ENCODE measurements around the gene RNF166. TPM values are rescaled to one million over a fixed set of nuclear protein-coding genes. Genes with fewer than 3 reads are reported as not detected.

Gene RNF166
- total RNA-seq, 1 experiment from 2014 or later = 46.2 TPM

- Mint-ChIP-seq H3K27me3 (ENCODE audit: low read depth) (no peaks in the 10 kb centered on the region), H3K36me3 (no peaks in the 10 kb centered on the region), H3K27ac (peak overlapping the region; percentile 70; the same call in 1 of the 2 replicates), H3K4me1 (peaks cover 13% of the 10 kb centered on the region), H3K9me3 (no peaks in the 10 kb centered on the region), H3K4me3 (no peak overlapping the region)
- CTCF ChIA-PET = interaction anchor here (0.5 to 5.4 kb wide), 17 partner anchors 8 to 374 kb away, joined by 3 to 81 read pairs (median 4); no protein-coding TSS in a partner anchor
- POLR2A ChIA-PET = interaction anchor here (1.4 to 1.5 kb wide), 2 partner anchors 66 to 472 kb away, joined by 4 to 5 read pairs; no protein-coding TSS in a partner anchor
- DNase-seq (ENCODE audit: low spot score) (peak; percentile 94), ATAC-seq (peak; percentile 63)
- TF ChIP-seq ZBTB21 (CRISPR knock-in tag; IDR thresholded peaks at IDR 0.05; ENCODE audit: borderline replicate concordance) (no peak), NR1H2 (CRISPR knock-in tag; IDR thresholded peaks at IDR 0.05) (no peak), GTF2I (CRISPR knock-in tag; conservative IDR thresholded peaks at IDR 0.05) (no peak), ZNF121 (CRISPR knock-in tag; IDR thresholded peaks at IDR 0.05) (no peak), SMAD4 (CRISPR knock-in tag; IDR thresholded peaks at IDR 0.05) (no peak), ZNF263 (CRISPR knock-in tag; IDR thresholded peaks at IDR 0.05; ENCODE audit: low read depth) (no peak), ETV6 (CRISPR knock-in tag; IDR thresholded peaks at IDR 0.05) (no peak), FOXP1 (CRISPR knock-in tag; IDR thresholded peaks at IDR 0.05; ENCODE audit: borderline replicate concordance) (0 out of 2 replicates have a peak, but pooled peaks have one; percentile 15), RORB (CRISPR knock-in tag; IDR thresholded peaks at IDR 0.05) (no peak), NR2C2 (CRISPR knock-in tag; IDR thresholded peaks at IDR 0.05) (peak; percentile 80), ZNF532 (CRISPR knock-in tag; IDR thresholded peaks at IDR 0.05; ENCODE audit: borderline replicate concordance) (no peak), CREB1 (CRISPR knock-in tag; IDR thresholded peaks at IDR 0.05) (no peak), MXD4 (CRISPR knock-in tag; IDR thresholded peaks at IDR 0.05; ENCODE audit: borderline replicate concordance) (no peak), ZNF512 (CRISPR knock-in tag; IDR thresholded peaks at IDR 0.05; ENCODE audit: borderline replicate concordance) (no peak), GRHL2 (CRISPR knock-in tag; IDR thresholded peaks at IDR 0.05; ENCODE audit: insufficient replicate concordance, severe bottlenecking) (no peak), PREB (CRISPR knock-in tag; IDR thresholded peaks at IDR 0.05; ENCODE audit: borderline replicate concordance) (no peak), ZNF423 (CRISPR knock-in tag; IDR thresholded peaks at IDR 0.05) (no peak), ATF3 (CRISPR knock-in tag; conservative IDR thresholded peaks at IDR 0.05) (no peak), EMX1 (CRISPR knock-in tag; IDR thresholded peaks at IDR 0.05) (no peak), ZNF281 (CRISPR knock-in tag; IDR thresholded peaks at IDR 0.05) (no peak), CTCF (IDR thresholded peaks at IDR 0.05) (peak; percentile 94), TEAD1 (CRISPR knock-in tag; IDR thresholded peaks at IDR 0.05) (no peak), MLX (CRISPR knock-in tag; IDR thresholded peaks at IDR 0.05) (no peak), ZMAT4 (CRISPR knock-in tag; IDR thresholded peaks at IDR 0.05) (no peak)
Measured at GRCh38 chr16:88743693-88744576, 37.7 kb upstream of the RNF166 start.

Measured in WTC11 (cell line).